Measurements from ENCODE around the gene CHRNA1.

DNA sequence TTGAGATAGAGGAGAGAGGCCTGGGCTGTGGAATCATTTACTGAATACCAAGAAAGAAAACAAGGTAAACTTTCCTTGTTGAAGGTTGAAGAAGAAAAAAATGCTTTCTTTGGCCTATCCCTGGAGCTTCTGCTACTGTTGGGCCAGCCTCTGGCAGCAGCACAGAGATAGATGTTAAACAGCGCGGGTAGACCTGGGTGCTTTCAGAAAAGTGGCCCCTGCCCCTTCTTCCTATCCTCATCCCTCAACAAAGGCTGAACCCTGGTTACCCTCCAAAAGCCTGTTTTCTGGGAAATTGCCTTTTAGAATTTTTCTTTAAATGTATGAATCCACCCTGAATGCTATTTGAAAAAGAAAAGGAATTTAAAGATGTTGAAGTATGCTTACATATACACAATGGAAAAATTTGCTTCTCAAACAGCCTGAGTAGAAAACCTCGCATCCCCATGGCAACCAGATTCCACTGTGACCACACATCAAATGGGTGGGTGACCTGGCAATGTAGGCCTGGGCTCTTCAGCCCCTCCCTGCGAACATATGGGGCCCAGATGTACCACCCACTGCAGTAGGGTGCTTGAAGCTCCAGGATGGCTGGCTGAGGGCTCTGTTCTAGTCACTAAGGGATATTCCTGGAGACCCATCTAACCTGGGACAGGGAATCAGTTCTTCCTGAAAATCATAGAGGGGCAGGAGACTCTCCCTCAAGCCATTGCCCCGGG is 23.4 kb upstream of the CHRNA1 start:
- TF ChIP-seq POLR2A (IDR thresholded peaks at IDR 0.05), result no peak
- TF ChIP-seq, protein P1, sequence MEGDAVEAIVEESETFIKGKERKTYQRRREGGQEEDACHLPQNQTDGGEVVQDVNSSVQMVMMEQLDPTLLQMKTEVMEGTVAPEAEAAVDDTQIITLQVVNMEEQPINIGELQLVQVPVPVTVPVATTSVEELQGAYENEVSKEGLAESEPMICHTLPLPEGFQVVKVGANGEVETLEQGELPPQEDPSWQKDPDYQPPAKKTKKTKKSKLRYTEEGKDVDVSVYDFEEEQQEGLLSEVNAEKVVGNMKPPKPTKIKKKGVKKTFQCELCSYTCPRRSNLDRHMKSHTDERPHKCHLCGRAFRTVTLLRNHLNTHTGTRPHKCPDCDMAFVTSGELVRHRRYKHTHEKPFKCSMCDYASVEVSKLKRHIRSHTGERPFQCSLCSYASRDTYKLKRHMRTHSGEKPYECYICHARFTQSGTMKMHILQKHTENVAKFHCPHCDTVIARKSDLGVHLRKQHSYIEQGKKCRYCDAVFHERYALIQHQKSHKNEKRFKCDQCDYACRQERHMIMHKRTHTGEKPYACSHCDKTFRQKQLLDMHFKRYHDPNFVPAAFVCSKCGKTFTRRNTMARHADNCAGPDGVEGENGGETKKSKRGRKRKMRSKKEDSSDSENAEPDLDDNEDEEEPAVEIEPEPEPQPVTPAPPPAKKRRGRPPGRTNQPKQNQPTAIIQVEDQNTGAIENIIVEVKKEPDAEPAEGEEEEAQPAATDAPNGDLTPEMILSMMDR (IDR thresholded peaks at IDR 0.05), result no peak
- TF ChIP-seq EP300 (IDR thresholded peaks at IDR 0.05), result no peak
